HG02870 (cell line): ENCODE results near the gene SRCAP.
A peak's percentile ranks its signal among the peaks of the same experiment; 100 is the strongest.

Source experiments
- ATAC-seq: cut with Tn5 transposase; IDR thresholded peaks from one replicate; pipeline ENCODE4 v1.9.1; 2021; ENCODE audit warnings: mild to moderate bottlenecking, moderate library complexity; ENCODE audit not compliant: unreplicated experiment

Gene SRCAP

GRCh38 chr16:30728321-30728720 lies 29.4 kb downstream of the SRCAP start:
- ATAC-seq: no peak

- ATAC-seq: no peak
Measured at GRCh38 chr16:30728899-30729672, 30.1 kb downstream of the SRCAP start.

- no peak for ATAC-seq
Measured at GRCh38 chr16:30731411-30731810, 32.4 kb downstream of the SRCAP start.

GRCh38 chr16:30736995-30737793 lies 38.2 kb downstream of the SRCAP start:
- no peak for ATAC-seq

- no peak for ATAC-seq
Measured at GRCh38 chr16:30737794-30738648, 39.0 kb downstream of the SRCAP start.

- ATAC-seq: no peak
Measured at GRCh38 chr16:30738984-30739951, 40.3 kb downstream of the SRCAP start.

GRCh38 chr16:30740364-30741251 lies 41.6 kb downstream of the SRCAP start:
- ATAC-seq: no peak

GRCh38 chr16:30741461-30741914 lies 42.5 kb downstream of the SRCAP start:
- no peak for ATAC-seq

- no peak for ATAC-seq
Measured at GRCh38 chr16:30743716-30744115, 44.7 kb downstream of the SRCAP start.

- ATAC-seq: no peak
Measured at GRCh38 chr16:30744183-30744582, 45.2 kb downstream of the SRCAP start.

GRCh38 chr16:30745082-30745481 lies 46.1 kb downstream of the SRCAP start:
- ATAC-seq: no peak

- no peak for ATAC-seq
Measured at GRCh38 chr16:30746638-30747175, 47.7 kb downstream of the SRCAP start.

GRCh38 chr16:30747331-30747730 lies 48.4 kb downstream of the SRCAP start:
- no peak for ATAC-seq

GRCh38 chr16:30747799-30748633 lies 49.0 kb downstream of the SRCAP start, which contains the start of gene PHKG2:
PHKG2 (plus strand) TSS chr16:30748425; CDS start chr16:30748821, 396 bp downstream.
- ATAC-seq: peak; percentile 97

- no peak for ATAC-seq
Measured at GRCh38 chr16:30748634-30749445, 49.9 kb downstream of the SRCAP start.

GRCh38 chr16:30750201-30750600 lies 51.2 kb downstream of the SRCAP start:
- no peak for ATAC-seq
